Retinal pigment epithelial cell (primary cell): ENCODE measurements around the gene TXNDC17.
"Not testable (repeated sequence)": the region's sequence is repeated elsewhere in the genome, so short reads cannot be mapped to it uniquely, and the experiment has no call there.

Source experiments
- DNase-seq: peaks from one replicate; pipeline ENCODE4 v3.0.0-alpha.2; 2010; ENCODE audit warnings: low read depth
- H3K4me3 ChIP-seq: 2 replicates; pipeline ENCODE4 v1.5.1; 2011; ENCODE audit warnings: mild to moderate bottlenecking, low read length, control low read depth, moderate library complexity
- TF ChIP-seq, protein P1 (sequence below): conservative IDR thresholded peaks from 2 replicates; pipeline ENCODE4 v1.5.1; 2011; ENCODE audit warnings: low read depth, low read length, control low read depth, inconsistent platforms

Gene TXNDC17

DNA sequence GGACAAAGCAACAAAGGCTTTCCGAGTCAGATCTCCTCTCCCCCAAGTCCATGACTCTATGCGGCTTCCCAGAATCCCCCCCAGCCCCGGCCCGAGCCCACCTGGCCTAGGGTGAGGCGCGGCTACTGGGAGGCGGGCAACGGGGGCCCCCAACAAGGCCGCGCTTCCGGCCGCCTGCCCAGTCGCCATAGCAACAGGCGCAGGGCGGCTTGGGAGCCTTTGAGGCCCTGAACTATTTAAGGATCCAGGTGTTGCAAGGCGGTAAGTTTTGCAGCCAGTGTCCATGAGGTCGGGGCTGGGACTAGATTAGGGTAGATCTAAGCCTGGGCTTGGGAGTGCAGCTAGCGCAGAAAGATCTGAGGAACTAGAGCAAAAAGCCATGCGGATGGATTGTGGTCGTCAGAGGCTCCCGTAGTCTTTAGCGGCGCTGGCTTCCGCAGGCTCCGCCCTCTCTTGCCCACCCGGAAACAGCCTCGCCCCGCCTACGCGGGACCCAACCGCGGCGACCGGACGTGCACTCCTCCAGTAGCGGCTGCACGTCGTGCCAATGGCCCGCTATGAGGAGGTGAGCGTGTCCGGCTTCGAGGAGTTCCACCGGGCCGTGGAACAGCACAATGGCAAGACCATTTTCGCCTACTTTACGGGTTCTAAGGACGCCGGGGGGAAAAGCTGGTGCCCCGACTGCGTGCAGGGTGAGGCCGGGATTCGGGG, at the start of gene TXNDC17, which contains the start of gene KIAA0753:
TXNDC17 (plus strand) TSS at position 525 of the 711 bp plus-strand sequence; CDS start at position 548, 23 bp downstream.
KIAA0753 (minus strand) TSS at position 176 of the 711 bp plus-strand sequence. CDS start 5,608 bp downstream, outside the sequence.
- TF ChIP-seq, protein P1, sequence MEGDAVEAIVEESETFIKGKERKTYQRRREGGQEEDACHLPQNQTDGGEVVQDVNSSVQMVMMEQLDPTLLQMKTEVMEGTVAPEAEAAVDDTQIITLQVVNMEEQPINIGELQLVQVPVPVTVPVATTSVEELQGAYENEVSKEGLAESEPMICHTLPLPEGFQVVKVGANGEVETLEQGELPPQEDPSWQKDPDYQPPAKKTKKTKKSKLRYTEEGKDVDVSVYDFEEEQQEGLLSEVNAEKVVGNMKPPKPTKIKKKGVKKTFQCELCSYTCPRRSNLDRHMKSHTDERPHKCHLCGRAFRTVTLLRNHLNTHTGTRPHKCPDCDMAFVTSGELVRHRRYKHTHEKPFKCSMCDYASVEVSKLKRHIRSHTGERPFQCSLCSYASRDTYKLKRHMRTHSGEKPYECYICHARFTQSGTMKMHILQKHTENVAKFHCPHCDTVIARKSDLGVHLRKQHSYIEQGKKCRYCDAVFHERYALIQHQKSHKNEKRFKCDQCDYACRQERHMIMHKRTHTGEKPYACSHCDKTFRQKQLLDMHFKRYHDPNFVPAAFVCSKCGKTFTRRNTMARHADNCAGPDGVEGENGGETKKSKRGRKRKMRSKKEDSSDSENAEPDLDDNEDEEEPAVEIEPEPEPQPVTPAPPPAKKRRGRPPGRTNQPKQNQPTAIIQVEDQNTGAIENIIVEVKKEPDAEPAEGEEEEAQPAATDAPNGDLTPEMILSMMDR: no peak
- H3K4me3 ChIP-seq: peak within 1 kb of the TSS; percentile 96
- DNase-seq: peak; percentile 66

DNA sequence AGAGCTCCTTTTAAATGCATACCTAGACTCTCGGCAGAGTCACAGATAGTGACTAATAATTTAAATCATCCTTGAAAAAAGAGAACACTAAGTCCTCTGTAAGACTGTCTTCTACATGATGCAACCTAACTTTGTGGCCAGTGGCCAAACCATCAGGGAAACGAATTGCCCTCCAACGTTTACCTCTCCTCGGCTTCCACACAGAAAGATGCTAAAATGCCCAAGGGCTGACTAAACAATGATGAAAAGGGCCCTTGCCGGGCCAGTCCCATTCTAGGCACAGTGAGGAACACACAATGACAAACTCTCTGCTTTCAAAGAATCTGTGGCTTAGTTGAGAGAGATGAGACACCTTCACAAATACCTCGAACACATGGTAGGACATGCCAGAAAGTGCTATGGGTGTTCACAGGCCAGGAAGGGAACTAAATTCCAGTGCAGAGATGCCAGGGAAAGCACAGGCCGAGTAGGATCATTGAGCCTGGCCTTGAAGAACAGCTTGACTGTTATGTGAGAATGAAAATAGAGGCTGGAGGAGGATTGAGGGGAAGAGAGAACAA, 49.2 kb upstream of the TXNDC17 start:
- TF ChIP-seq, protein P1: no peak
- no peak for DNase-seq
- no peak overlapping the region for H3K4me3 ChIP-seq

DNA sequence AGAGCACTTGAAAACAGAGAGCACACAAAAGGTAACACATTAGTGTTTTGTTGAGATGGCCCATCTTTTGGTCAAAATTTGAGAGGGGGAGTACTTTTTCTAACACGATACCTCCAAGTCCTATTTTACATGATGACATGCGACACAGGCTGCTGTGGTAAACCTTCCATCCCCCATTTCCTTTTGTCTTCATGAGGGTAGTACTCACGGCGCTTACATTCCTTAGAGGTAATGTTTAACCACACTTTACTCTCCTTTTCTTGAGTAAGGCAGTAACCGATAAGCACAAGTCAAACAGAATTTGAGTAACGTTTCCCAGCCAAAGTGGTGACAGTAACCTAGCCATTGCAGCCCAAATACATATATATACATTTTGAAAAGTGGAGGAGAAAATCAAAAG, 48.7 kb upstream of the TXNDC17 start:
- no peak for DNase-seq
- no peak overlapping the region for H3K4me3 ChIP-seq
- TF ChIP-seq, protein P1: no peak

DNA sequence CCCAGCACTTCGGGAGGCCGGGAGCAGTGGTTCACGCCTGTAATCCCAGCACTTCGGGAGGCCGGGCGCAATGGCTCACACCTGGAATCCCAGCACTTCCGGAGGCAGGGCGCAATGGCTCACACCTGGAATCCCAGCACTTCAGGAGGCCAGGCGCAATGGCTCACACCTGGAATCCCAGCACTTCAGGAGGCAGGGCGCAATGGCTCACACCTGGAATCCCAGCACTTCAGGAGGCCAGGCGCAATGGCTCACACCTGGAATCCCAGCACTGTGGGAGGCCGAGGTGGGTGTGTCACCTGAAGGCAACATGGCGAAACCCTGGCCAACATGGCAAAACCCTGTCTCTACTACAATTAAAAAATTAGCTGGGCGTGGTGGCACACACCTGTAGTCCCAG, 47.5 kb upstream of the TXNDC17 start:
- DNase-seq, H3K4me3 ChIP-seq: not testable (repeated sequence)

DNA sequence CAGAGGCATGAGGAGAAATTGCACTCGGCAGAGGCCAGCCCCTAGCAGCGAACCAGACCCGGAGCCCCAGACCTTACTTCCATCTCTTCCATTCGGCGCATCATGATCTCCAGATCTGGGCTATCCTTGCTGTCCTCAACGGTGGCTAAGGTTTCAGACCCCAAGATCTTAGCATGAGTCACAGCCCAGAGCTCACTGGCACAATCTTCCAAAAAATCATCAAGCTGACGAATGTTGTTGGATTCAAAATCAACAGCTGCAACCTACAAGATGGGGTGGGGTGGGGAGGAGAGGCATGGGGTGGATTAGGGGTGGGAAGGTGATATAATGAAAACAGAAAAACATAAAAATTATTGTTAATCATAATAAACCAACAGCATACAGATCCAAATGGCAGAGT, 44.8 kb upstream of the TXNDC17 start:
- H3K4me3 ChIP-seq: no peak overlapping the region
- TF ChIP-seq, protein P1: no peak
- DNase-seq: no peak

DNA sequence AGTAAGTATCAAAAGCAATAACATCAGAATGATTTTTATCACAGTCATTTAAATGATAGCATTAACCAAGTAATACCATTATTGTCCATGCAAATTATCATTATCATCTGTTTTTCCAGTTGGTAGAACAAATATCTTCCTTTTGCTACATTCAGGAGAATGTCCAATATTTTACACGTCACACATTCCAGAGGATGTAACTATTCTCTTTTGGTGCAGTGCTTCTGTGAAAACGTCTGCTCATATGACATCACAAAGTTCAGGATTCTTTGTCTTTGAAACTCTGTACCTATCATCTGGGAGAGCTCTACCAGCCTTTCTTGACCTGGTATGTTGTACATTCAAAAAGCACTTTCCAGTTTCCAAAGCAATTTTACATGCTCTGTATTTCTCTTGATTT, 44.3 kb upstream of the TXNDC17 start:
- no peak overlapping the region for H3K4me3 ChIP-seq

DNA sequence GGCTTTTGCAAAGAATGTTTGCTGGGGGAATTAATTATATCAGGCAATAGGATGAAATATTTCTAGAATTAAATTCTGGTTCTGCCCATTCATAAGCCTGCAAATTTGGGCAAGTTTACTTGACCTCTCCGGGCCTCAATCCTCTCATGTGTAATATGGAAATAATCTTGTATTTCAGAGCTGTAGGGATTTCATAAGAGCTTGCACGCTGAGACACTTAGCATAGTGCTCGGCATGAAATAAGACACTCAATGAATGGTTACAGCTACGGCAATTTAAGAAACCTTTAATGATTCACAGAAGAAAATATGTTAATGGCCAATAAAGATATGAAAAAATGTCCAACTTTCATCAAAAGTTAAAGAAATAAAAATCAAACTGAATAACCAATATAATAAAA, 43.9 kb upstream of the TXNDC17 start:
- H3K4me3 ChIP-seq: no peak overlapping the region
- no peak for DNase-seq
- TF ChIP-seq, protein P1: no peak

More for the DNA sequence above, 44.3 kb upstream of the TXNDC17 start:
- TF ChIP-seq, protein P1: no peak
- no peak for DNase-seq
